ENCODE data around the gene FANCI. TPM values are rescaled to one million over a fixed set of nuclear protein-coding genes. Genes with fewer than 3 reads are reported as not detected.

The FANCI gene
- total and polyA plus RNA-seq, 2 of the 13 experiments (the other 11 are each of a cell fraction or from before 2014, with no cell fraction given), result 15.7 to 68.8 TPM

GRCh38 chr15:89243691-89244573 is at the start of gene FANCI (continued):
- TF ChIP-seq LBX2 (CRISPR knock-in tag; IDR thresholded peaks at IDR 0.05; ENCODE audit: borderline replicate concordance) (peak; percentile 76; the same call in 1 of the 2 replicates), AHDC1 (CRISPR knock-in tag; IDR thresholded peaks at IDR 0.05; ENCODE audit: borderline replicate concordance) (peak; percentile 8; the same call in 1 of the 2 replicates), NFATC3 (CRISPR knock-in tag; IDR thresholded peaks at IDR 0.05) (no peak), ZNF556 (CRISPR knock-in tag; IDR thresholded peaks at IDR 0.05; ENCODE audit: borderline replicate concordance) (no peak; the same call in 1 of the 2 replicates), ZFP36L1 (CRISPR knock-in tag; IDR thresholded peaks at IDR 0.05) (peak; percentile 91), ZNF350 (CRISPR knock-in tag; IDR thresholded peaks at IDR 0.05; ENCODE audit: borderline replicate concordance, low read depth) (peak; percentile 67), ZBTB42 (CRISPR knock-in tag; IDR thresholded peaks at IDR 0.05) (no peak), ZNF543 (CRISPR knock-in tag; IDR thresholded peaks at IDR 0.05) (peak; percentile 13; the same call in 1 of the 2 replicates), ZSCAN21 (CRISPR knock-in tag; IDR thresholded peaks at IDR 0.05; ENCODE audit: borderline replicate concordance) (peak; percentile 80), BRCA1 (CRISPR knock-in tag; IDR thresholded peaks at IDR 0.05) (no peak), ARID4A (CRISPR knock-in tag; IDR thresholded peaks at IDR 0.05; ENCODE audit: borderline replicate concordance) (peak; percentile 100), HDAC2 (CRISPR knock-in tag; IDR thresholded peaks at IDR 0.05) (peak; percentile 63; the same call in 1 of the 2 replicates), TFAP4 (IDR thresholded peaks at IDR 0.05; ENCODE audit: borderline replicate concordance, low read depth) (no peak), PAX8 (CRISPR knock-in tag; IDR thresholded peaks at IDR 0.05; ENCODE audit: borderline replicate concordance) (no peak), DNMT1 (CRISPR knock-in tag; IDR thresholded peaks at IDR 0.05) (no peak), JARID2 (CRISPR knock-in tag; IDR thresholded peaks at IDR 0.05; ENCODE audit: insufficient replicate concordance) (no peak), EZH2 (conservative IDR thresholded peaks at IDR 0.05; ENCODE audit: low read depth, low read length) (no peak)

Data from HepG2 (cell line).